Loucy (cell line): Measurements from ENCODE around the gene LINGO3.

Experiments
- H2AFZ ChIP-seq: fragments of 200-600 bp; sonication (generic); 2 replicates; pipeline ENCODE4 v1.6.0; 2016; ENCODE audit warnings: antibody characterized with exemption, mild to moderate bottlenecking, low read length, moderate library complexity
- H3F3A ChIP-seq: fragments of 200-600 bp; 2 replicates; pipeline ENCODE4 v1.6.0; 2016; ENCODE audit warnings: antibody characterized with exemption, low read depth, mild to moderate bottlenecking
- H3K27me3 ChIP-seq: fragments of 200-600 bp; sonication (generic); 2 replicates; pipeline ENCODE4 v1.6.1; 2014; ENCODE audit warnings: low read length, mild to moderate bottlenecking; ENCODE audit not compliant: insufficient read depth, poor library complexity, severe bottlenecking
- H3K36me3 ChIP-seq: fragments of 200-600 bp; sonication (generic); 2 replicates; pipeline ENCODE4 v1.6.1; 2016; ENCODE audit warnings: low read length; ENCODE audit not compliant: insufficient read depth
- H3K4me1 ChIP-seq: fragments of 200-600 bp; sonication (generic); 2 replicates; pipeline ENCODE4 v1.5.1; 2014; ENCODE audit warnings: low read length, mild to moderate bottlenecking; ENCODE audit not compliant: insufficient read depth, poor library complexity, severe bottlenecking
- H3K4me2 ChIP-seq: fragments of 200-600 bp; sonication (generic); 2 replicates; pipeline ENCODE4 v1.6.0; 2014; ENCODE audit warnings: antibody characterized with exemption, low read length, low read depth, mild to moderate bottlenecking; ENCODE audit not compliant: poor library complexity, severe bottlenecking
- H3K4me3 ChIP-seq: fragments of 200-600 bp; sonication (generic); 2 replicates; pipeline ENCODE4 v1.5.1; 2014; ENCODE audit warnings: low read length, mild to moderate bottlenecking, mixed read lengths; ENCODE audit not compliant: poor library complexity, severe bottlenecking
- H3K79me2 ChIP-seq: fragments of 200-600 bp; sonication (generic); 2 replicates; pipeline ENCODE4 v1.6.1; 2014; ENCODE audit warnings: low read length; ENCODE audit not compliant: insufficient read depth
- H3K9ac ChIP-seq: fragments of 200-600 bp; sonication (generic); 2 replicates; pipeline ENCODE4 v1.6.0; 2014; ENCODE audit warnings: mild to moderate bottlenecking, low read depth, low read length, moderate library complexity; ENCODE audit not compliant: poor library complexity, severe bottlenecking
- H3K9me2 ChIP-seq: fragments of 200-600 bp; sonication (generic); replicated peaks from 2 replicates; pipeline ENCODE4 v1.6.1; 2016; ENCODE audit warnings: low read depth, low read length, mixed read lengths
- H3K9me3 ChIP-seq: fragments of 200-600 bp; sonication (generic); 2 replicates; pipeline ENCODE4 v1.6.1; 2014; ENCODE audit warnings: mild to moderate bottlenecking, antibody characterized with exemption, low read length, low read depth; ENCODE audit not compliant: insufficient read depth
- H4K20me1 ChIP-seq: fragments of 200-600 bp; sonication (generic); 2 replicates; pipeline ENCODE4 v1.6.0; 2014; ENCODE audit warnings: antibody characterized with exemption, low read length, mild to moderate bottlenecking; ENCODE audit not compliant: insufficient read depth, poor library complexity, severe bottlenecking
- EZH2phosphoT487 ChIP-seq: fragments of 200-600 bp; IDR thresholded peaks from 2 replicates; pipeline ENCODE4 v1.6.1; 2018; ENCODE audit warnings: antibody characterized with exemption, mild to moderate bottlenecking, moderate library complexity, borderline replicate concordance
- TF ChIP-seq, protein P1 (sequence below): fragments of 200-600 bp; sonication (generic); conservative IDR thresholded peaks from 2 replicates; pipeline ENCODE4 v1.5.1; 2014; ENCODE audit warnings: mild to moderate bottlenecking, antibody characterized with exemption, low read length

Gene LINGO3

DNA sequence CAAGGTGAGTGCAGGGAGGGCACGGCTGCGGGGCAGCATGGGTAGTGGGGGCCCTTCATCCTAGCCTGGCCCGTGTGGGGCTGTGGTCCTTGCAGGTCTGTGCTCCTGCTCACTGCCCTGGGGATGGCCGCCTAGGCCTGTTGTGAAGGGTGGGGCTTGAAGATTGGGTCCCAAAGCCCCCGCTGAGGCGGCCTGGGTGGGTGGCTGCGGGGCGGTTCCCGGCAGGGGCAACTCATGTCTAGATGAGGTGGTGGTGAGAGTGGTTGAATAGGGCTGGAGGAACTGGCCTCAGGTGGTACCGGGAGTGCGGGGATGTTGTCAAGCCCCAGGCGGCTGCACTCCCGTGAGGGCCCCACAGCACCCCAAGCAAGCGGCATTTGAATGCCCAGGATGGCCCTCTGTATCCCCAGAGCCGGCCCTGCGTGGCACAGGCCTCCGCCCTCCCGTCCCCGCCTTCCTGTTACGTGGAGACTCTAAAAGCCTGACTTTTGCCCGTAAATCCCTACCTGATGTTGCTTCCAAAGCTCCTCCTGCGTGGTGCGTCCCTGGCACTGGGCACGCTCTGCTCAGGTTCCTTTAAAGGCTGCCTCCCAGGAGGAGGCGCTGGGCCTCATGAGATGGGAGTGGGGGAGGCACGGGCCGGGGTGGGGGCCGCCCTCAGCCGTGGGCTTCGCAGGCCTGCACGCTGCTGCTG lies 35.5 kb upstream of the LINGO3 start:
- no peaks in the 10 kb centered on the region for H3K9me2 ChIP-seq
- no peaks in the 10 kb centered on the region for H4K20me1 ChIP-seq
- no peak overlapping the region for H3K4me2 ChIP-seq
- no peaks in the 10 kb centered on the region for H3F3A ChIP-seq
- peaks cover 24% of the 10 kb centered on the region; the same call in 1 of the 2 replicates for H3K36me3 ChIP-seq
- no peak overlapping the region for H3K4me3 ChIP-seq
- H3K9ac ChIP-seq = no peak overlapping the region
- H3K9me3 ChIP-seq = no peaks in the 10 kb centered on the region
- TF ChIP-seq, protein P1, sequence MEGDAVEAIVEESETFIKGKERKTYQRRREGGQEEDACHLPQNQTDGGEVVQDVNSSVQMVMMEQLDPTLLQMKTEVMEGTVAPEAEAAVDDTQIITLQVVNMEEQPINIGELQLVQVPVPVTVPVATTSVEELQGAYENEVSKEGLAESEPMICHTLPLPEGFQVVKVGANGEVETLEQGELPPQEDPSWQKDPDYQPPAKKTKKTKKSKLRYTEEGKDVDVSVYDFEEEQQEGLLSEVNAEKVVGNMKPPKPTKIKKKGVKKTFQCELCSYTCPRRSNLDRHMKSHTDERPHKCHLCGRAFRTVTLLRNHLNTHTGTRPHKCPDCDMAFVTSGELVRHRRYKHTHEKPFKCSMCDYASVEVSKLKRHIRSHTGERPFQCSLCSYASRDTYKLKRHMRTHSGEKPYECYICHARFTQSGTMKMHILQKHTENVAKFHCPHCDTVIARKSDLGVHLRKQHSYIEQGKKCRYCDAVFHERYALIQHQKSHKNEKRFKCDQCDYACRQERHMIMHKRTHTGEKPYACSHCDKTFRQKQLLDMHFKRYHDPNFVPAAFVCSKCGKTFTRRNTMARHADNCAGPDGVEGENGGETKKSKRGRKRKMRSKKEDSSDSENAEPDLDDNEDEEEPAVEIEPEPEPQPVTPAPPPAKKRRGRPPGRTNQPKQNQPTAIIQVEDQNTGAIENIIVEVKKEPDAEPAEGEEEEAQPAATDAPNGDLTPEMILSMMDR = no peak
- no peak for TF ChIP-seq EZH2phosphoT487
- H3K4me1 ChIP-seq = no peaks in the 10 kb centered on the region
- H2AFZ ChIP-seq = no peak overlapping the region
- no peaks in the 10 kb centered on the region for H3K27me3 ChIP-seq
- peaks cover 3% of the 10 kb centered on the region; the same call in 1 of the 2 replicates for H3K79me2 ChIP-seq

DNA sequence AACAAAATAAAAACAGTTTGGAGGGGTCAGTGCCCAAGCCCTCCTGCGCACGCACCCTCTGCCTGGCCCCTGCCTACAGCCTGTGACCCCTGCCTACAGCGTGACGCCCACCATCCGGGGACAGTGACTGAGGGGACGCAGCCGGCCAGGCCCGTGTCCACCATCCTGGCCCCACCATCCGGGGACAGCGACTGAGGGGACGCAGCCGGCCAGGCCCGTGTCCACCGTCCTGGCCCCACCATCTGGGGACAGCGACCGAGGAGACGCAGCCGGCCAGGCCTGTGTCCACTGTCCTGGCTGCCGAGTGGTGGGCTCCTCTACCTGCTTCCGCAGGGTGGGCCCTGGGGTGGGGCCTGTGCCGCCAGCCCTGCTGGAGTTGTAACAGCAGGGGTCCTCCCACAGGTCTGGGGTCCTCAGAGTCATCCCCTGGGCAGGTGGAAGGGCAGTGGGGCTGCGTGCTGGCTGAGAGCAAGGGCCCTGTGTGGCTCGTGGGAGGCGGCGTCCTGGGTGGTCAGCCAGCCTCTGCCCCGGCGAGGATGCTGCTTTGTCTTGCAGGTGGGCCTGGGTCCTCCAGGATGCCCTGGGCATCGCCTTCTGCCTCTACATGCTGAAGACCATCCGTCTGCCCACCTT lies 34.8 kb upstream of the LINGO3 start:
- no peak overlapping the region for H3K4me3 ChIP-seq
- H3K4me1 ChIP-seq = no peaks in the 10 kb centered on the region
- no peaks in the 10 kb centered on the region for H3K9me2 ChIP-seq
- TF ChIP-seq EZH2phosphoT487 = no peak
- TF ChIP-seq, protein P1 = no peak
- H4K20me1 ChIP-seq = peaks cover 6% of the 10 kb centered on the region
- H3K9me3 ChIP-seq = no peaks in the 10 kb centered on the region
- no peak overlapping the region for H3K4me2 ChIP-seq
- no peak overlapping the region for H3K9ac ChIP-seq
- H2AFZ ChIP-seq = no peak overlapping the region
- H3F3A ChIP-seq = no peaks in the 10 kb centered on the region
- H3K36me3 ChIP-seq = peaks cover 24% of the 10 kb centered on the region; the same call in 1 of the 2 replicates
- H3K27me3 ChIP-seq = no peaks in the 10 kb centered on the region
- peaks cover 9% of the 10 kb centered on the region for H3K79me2 ChIP-seq

- Histone ChIP-seq H3K4me1 (no peaks in the 10 kb centered on the region), H3K4me2 (no peak overlapping the region), H3K4me3 (no peak overlapping the region), H3K36me3 (peaks cover 24% of the 10 kb centered on the region; the same call in 1 of the 2 replicates), H3K9me2 (no peaks in the 10 kb centered on the region), H4K20me1 (peaks cover 7% of the 10 kb centered on the region), H3K9ac (no peak overlapping the region), H3F3A (no peaks in the 10 kb centered on the region), H3K9me3 (no peaks in the 10 kb centered on the region), H2AFZ (no peak overlapping the region), H3K79me2 (peaks cover 17% of the 10 kb centered on the region), H3K27me3 (no peaks in the 10 kb centered on the region)
- TF ChIP-seq, protein P1 = no peak
- TF ChIP-seq EZH2phosphoT487 = no peak
These were observed 34.0 kb upstream of the LINGO3 start for GRCh38 chr19:2341982-2342381.
